ENCODE data around the gene ALG10.
"Not testable (repeated sequence)": the region's sequence is repeated elsewhere in the genome, so short reads cannot be mapped to it uniquely, and the experiment has no call there.

GRCh38 chr12:34027661-34028060, 5.4 kb downstream of the ALG10 start:
- not testable (repeated sequence) for TF ChIP-seq POLR2A, CTCF (IDR thresholded peaks at IDR 0.05)

All from testis (tissue), 2 donors.